Thyroid gland (tissue), 4 donors: ENCODE results near the gene LIN28B. TPM values are rescaled to one million over a fixed set of nuclear protein-coding genes. Genes with fewer than 3 reads are reported as not detected.
"Not testable (repeated sequence)": the region's sequence is repeated elsewhere in the genome, so short reads cannot be mapped to it uniquely, and the experiment has no call there.

ENCODE experiments used
- DNase-seq, 2 donors: peaks; one replicate each; pipeline ENCODE4 v3.0.0-alpha.2; 2019
- H3K27ac ChIP-seq, 3 donors: fragments of 200-600 bp; sonication (generic); 1 replicate in 2 of 3; 2 replicates in 1 of 3; pipeline ENCODE4 v1.5.1; 2016 to 2019; ENCODE audit warnings: mild to moderate bottlenecking in 1 of 3, moderate library complexity in 1 of 3
- H3K27me3 ChIP-seq: fragments of 200-600 bp; sonication (generic); one replicate; pipeline ENCODE4 v1.5.1; 2019
- H3K36me3 ChIP-seq, 2 donors: fragments of 200-600 bp; sonication (generic); one replicate each; pipeline ENCODE4 v1.5.1; 2016 to 2019
- H3K4me1 ChIP-seq, 2 donors: fragments of 200-600 bp; sonication (generic); one replicate each; pipeline ENCODE4 v1.5.1; 2017 to 2019
- H3K4me3 ChIP-seq, 3 donors: fragments of 200-600 bp; sonication (generic); replicated peaks in 1 of 3; 1 replicate in 2 of 3; 2 replicates in 1 of 3; pipeline ENCODE4 v1.5.1; 2016; ENCODE audit warnings: mild to moderate bottlenecking in 1 of 3
- H3K9me3 ChIP-seq: fragments of 200-600 bp; sonication (generic); one replicate; pipeline ENCODE4 v1.5.1; 2017
- POLR2A ChIP-seq, 2 donors: fragments of 450-650 bp; IDR thresholded peaks; one replicate each; pipeline ENCODE4 v1.6.1; 2017; ENCODE audit warnings: antibody characterized with exemption in 2 of 2, mild to moderate bottlenecking in 2 of 2, moderate library complexity in 1 of 2
- WGBS, 2 donors: methylation state at CpG; one replicate each; pipeline ENCODE4 v1.1.5; 2017; 5-methylcytosine and 5-hydroxymethylcytosine counted together
- intact Hi-C: fragments of 100-400 bp; cut with DNase I; formaldehyde crosslinking; loops from one replicate; pipeline ENCODE4 v1.15.1; 2023
- total RNA-seq, 4 donors: library from RNA; depleted of rRNA; stranded (reverse); fragments of >200 nt; gene quantifications; one replicate each; pipeline ENCODE4 v1.2.3, GENCODE V29; 2016
- TF ChIP-seq, protein P1 (sequence below), 6 experiments: fragments of 200-600 bp in 3 of 6; fragments of 450-650 bp in 3 of 6; sonication (generic) in 3 of 6; IDR thresholded peaks; one replicate each; pipeline ENCODE4 v1.5.1; 2016 to 2019; ENCODE audit warnings: antibody characterized with exemption in 6 of 6, mild to moderate bottlenecking in 2 of 6, inconsistent platforms in 1 of 6, moderate library complexity in 1 of 6

Gene LIN28B
- total RNA-seq, 4 donors from 2014 or later: 0.24 TPM; not detected in 3

DNA sequence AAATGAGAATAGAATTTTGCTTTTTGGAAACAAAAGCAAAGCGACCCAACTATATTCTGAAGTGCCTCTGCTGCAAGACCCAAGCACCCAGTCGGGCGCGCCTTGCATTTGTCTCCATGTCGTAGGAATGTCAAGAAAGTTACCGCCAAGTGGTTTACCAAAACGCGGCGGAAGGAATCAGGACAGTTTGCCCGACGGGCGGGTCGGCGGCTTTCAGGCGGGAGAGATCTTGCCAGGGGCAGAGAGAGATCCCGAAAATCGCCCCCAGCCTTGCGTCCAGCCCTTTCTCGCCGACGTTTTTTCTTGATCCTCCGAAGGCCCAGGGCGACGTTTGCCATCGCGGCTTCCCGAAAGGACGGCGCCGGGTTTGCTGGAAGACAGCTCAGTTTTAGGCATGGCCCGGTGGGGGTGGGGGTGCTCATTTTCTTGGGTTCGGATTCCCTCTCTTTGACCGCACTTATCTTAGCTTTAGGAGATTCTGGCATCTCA is 4.0 kb upstream of the LIN28B start:
- TF ChIP-seq POLR2A (IDR thresholded peaks at IDR 0.05): no peak
- TF ChIP-seq, protein P1, sequence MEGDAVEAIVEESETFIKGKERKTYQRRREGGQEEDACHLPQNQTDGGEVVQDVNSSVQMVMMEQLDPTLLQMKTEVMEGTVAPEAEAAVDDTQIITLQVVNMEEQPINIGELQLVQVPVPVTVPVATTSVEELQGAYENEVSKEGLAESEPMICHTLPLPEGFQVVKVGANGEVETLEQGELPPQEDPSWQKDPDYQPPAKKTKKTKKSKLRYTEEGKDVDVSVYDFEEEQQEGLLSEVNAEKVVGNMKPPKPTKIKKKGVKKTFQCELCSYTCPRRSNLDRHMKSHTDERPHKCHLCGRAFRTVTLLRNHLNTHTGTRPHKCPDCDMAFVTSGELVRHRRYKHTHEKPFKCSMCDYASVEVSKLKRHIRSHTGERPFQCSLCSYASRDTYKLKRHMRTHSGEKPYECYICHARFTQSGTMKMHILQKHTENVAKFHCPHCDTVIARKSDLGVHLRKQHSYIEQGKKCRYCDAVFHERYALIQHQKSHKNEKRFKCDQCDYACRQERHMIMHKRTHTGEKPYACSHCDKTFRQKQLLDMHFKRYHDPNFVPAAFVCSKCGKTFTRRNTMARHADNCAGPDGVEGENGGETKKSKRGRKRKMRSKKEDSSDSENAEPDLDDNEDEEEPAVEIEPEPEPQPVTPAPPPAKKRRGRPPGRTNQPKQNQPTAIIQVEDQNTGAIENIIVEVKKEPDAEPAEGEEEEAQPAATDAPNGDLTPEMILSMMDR (IDR thresholded peaks at IDR 0.05): no peak
- H3K4me3 ChIP-seq: no peak overlapping the region
- peaks cover 7 to 8% of the 10 kb centered on the region in 2 donors for H3K4me1 ChIP-seq
- H3K9me3 ChIP-seq: no peaks in the 10 kb centered on the region
- H3K36me3 ChIP-seq: no peaks in the 10 kb centered on the region
- DNase-seq: no peak
- 12 to 14% methylated on average over 33 of the region's 33 CpGs for WGBS, 2 donors
- H3K27ac ChIP-seq: no peak overlapping the region
- intact Hi-C loops: no loop called here
- peaks cover 52% of the 10 kb centered on the region for H3K27me3 ChIP-seq

DNA sequence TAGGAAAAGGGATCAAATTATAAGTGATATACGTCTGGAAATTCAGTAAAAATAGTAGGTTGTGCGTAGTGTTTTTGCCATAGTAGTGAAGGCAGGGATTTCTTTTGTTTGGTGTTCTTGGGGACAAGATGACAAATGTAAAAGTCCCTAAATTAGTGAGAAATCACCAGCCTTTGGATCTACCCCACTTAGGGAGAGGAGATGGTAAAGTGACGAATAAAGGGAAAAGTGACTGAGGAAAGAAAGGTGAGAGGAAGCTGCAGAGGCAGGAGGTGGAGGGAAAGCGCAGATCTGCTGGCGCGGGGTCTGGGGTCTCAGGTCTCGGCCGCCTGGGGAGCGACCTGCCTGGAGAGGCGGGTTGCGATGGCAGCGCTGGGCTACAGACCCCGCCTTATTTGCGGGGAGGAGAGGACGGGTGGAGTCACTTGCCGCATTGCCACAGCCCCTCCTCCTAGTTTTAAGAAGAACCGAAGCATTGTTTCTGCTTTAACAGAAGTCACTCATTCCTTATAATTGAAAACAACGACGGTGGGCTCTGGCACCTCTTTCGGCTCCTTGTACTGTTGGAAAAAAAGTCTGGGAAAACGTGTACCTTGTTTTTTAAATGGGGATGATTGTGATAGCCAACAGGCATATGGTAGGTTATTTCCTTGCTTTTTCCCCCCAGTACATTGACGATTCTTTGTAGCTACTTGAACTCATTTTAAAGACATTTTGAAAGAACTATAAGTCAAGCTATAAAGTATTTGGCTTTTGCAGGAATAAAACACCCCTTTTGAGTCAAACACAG is 3.3 kb upstream of the LIN28B start:
- intact Hi-C loops, H3K9me3 ChIP-seq, H3K4me1 ChIP-seq, H3K4me3 ChIP-seq, H3K27ac ChIP-seq, DNase-seq, H3K36me3 ChIP-seq: not testable (repeated sequence)
- peaks cover 49% of the 10 kb centered on the region for H3K27me3 ChIP-seq
- 13% methylated on average over 22 of the region's 22 CpGs for WGBS, 2 donors

DNA sequence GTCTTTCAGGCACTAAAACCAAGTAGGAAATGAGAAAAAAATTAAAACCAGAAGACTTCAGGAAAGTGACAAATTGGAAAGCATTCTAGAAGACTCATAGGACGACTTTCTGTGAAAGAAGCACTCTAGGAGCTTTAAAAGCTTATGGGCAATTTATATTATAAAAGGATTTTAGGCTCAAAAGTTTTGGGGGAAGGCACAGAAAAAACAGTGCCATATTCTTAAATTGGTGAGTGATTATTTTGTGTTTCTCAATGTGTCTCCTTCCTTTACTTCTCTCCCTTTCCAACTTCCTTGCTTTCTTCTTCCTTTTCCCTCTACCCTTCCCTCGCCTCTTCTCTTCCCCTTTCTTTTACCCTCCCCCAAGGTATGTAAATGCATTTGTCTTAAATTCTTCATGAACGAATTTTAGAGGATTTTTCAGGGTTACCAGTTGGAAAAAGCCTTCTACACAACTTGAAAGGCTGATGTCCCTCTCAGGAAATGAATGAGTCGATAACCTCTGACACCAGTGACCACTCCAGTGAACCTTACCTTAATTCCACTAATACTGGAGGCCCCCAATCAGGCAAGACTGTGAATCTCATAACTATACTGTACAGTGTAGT is 2.6 kb upstream of the LIN28B start:
- no peaks in the 10 kb centered on the region for H3K9me3 ChIP-seq
- no peak for DNase-seq
- peaks cover 49% of the 10 kb centered on the region for H3K27me3 ChIP-seq
- no peak overlapping the region for H3K4me3 ChIP-seq
- no peak for TF ChIP-seq POLR2A (IDR thresholded peaks at IDR 0.05)
- TF ChIP-seq, protein P1 (IDR thresholded peaks at IDR 0.05): no peak
- intact Hi-C loops: no loop called here
- no peak overlapping the region for H3K27ac ChIP-seq
- H3K36me3 ChIP-seq: no peaks in the 10 kb centered on the region
- WGBS, 2 donors: 50 to 58% methylated on average over 4 of the region's 4 CpGs
- H3K4me1 ChIP-seq: peaks cover 7 to 8% of the 10 kb centered on the region in 2 donors

DNA sequence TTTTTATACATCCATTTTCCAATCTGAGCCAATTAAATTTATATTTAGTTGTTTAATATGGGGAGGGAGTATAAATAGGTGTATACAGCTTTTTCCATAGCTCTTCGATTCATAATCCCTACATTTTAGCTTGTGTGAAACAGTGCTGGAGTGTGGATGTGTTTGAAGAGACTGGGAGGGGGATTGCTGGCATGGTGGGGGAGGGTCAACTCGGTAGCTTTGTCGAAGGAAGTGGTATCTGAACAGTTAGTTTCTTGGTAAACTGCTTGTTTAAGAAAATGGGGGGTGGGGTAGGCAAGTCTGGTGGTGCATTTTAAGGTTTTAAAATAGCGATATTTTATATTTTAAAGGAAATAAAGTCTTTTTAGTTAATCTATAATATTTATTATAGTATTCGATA is 1.4 kb upstream of the LIN28B start:
- TF ChIP-seq, protein P1 (IDR thresholded peaks at IDR 0.05): no peak
- no peak for TF ChIP-seq POLR2A (IDR thresholded peaks at IDR 0.05)
- H3K36me3 ChIP-seq: no peaks in the 10 kb centered on the region
- H3K27ac ChIP-seq: no peak overlapping the region
- WGBS, 2 donors: 31 to 32% methylated on average over 5 of the region's 5 CpGs
- peaks cover 49% of the 10 kb centered on the region for H3K27me3 ChIP-seq
- H3K9me3 ChIP-seq: no peaks in the 10 kb centered on the region
- DNase-seq: no peak
- peaks cover 7 to 8% of the 10 kb centered on the region in 2 donors for H3K4me1 ChIP-seq
- H3K4me3 ChIP-seq: no peak overlapping the region
- intact Hi-C loops: no loop called here

DNA sequence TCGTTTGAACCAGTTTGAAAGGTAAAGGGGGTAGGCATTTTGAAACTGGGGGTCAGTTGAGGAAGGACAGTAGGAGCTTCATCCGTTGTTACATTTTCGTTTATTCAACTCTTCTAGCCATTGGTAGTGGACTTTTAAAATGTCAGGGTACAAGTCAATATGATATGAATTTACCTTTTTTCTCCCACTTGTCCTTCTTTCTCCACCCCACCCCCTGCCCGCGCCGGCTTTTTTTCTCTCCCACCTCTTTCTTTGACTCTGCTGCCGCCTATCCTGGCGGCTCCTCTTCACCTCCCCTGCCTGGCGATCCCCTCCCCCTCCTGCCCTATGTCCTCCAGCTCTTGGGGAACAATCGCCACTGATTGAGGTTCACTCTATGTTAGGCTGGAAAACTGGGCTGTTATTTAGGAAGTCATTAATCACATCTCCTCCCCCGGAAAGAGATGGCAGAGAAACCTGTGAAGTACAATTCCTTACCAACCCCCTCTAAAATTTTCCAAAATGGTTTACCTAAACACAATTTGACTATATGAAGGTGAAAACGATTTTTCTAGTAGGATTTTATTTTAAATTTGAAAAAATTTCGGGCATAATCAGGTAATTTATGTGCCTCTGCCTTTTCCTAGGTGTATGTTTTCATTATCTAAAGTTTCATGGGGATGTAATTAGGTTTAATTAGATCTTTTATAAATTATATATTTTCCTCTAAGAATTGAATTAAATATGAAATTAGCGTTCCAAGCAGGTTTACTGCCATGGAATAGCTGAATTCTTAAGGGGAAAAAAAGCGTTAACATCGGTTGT is 778 bp upstream of the LIN28B start:
- WGBS, 2 donors: 13 to 14% methylated on average over 16 of the region's 16 CpGs
- Histone ChIP-seq H3K4me3 (no peak overlapping the region), H3K27me3 (peaks cover 47% of the 10 kb centered on the region), H3K4me1 (peaks cover 7 to 8% of the 10 kb centered on the region in 2 donors), H3K9me3 (no peaks in the 10 kb centered on the region), H3K27ac (no peak overlapping the region), H3K36me3 (no peaks in the 10 kb centered on the region)
- no peak for DNase-seq
- TF ChIP-seq POLR2A (IDR thresholded peaks at IDR 0.05): no peak
- TF ChIP-seq, protein P1 (IDR thresholded peaks at IDR 0.05): no peak
- intact Hi-C loops: no loop called here
